Activated naive CD8-positive, alpha-beta T cell (primary cell): ENCODE results near the gene P2RX3.

Experiments
- H3K27ac Mint-ChIP-seq: one replicate; pipeline ENCODE4 v1.8.0; 2021; ENCODE audit warnings: mixed read lengths
- H3K27me3 Mint-ChIP-seq: one replicate; pipeline ENCODE4 v1.8.0; 2021; ENCODE audit warnings: mixed read lengths
- H3K36me3 Mint-ChIP-seq: one replicate; pipeline ENCODE4 v1.8.0; 2021; ENCODE audit warnings: mixed read lengths
- H3K4me1 Mint-ChIP-seq: one replicate; pipeline ENCODE4 v1.8.0; 2021; ENCODE audit warnings: low read depth, mixed read lengths
- H3K4me3 Mint-ChIP-seq: one replicate; pipeline ENCODE4 v1.8.0; 2021; ENCODE audit warnings: mild to moderate bottlenecking, mixed read lengths
- H3K9me3 Mint-ChIP-seq: one replicate; pipeline ENCODE4 v1.8.0; 2021; ENCODE audit warnings: low read depth, mixed read lengths

Gene P2RX3

DNA sequence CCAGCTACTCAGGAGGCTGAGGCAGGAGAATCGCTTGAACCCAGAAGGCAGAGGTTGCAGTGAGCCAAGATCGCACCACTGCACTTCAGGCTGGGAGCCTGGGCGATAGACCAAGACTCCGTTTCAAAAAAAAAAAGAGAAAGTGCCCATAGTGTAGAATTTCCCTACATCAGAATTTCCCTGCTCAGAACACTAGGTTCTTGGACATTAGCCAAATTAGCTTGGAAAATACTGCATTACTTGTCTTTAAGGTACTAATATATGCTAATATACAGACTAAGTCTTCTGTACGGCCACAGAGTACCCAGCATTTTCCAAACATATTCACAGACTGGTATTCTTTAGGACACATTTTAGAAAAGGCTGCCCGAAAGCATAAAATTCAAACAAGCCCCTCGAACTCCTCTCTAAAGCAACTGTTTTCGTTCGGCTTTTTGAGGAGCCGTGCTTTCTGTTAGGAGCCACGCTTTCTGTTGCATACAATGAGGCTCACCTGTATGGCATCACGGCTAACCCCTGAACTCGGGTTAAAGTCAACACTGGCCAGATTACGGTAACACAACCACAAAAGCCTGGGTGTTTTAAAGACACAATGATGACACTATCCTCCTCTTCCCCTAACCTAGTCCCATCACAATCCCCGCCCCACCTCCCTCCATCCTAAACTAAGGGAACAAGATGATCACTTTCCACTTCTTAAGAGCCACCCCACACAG lies 31.8 kb upstream of the P2RX3 start:
- Mint-ChIP-seq H3K4me3 (no peak overlapping the region), H3K36me3 (peaks cover 9% of the 10 kb centered on the region)

DNA sequence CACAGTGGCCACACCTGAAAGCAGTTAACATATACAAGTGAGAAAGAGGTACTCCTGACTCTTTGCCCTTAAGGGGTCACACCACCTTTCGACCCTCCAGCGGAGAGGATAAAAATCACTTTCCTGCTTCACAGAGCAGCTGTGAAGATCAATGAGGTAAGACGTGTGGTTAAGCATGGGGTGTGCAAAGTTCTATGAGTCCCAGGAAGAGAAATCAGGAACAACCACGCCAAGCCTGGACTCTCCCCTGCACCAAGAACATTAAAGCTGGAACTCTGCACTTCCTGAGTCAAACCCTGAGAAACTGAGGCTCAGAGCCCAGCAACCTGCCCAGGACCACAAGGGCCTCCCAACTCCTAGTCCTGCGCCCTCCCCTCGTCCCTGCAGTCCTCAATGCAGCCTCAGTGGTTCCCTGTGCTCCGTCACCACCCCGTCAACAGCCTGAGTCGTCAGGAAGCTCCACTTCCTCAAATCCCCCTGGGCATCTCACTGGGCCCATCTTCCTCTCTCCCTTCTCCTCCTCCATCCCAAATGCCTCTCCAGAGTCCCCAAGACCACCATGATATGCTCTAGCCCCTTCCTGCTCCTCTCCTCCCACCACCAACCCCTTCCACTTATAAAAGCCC lies 31.1 kb upstream of the P2RX3 start:
- Mint-ChIP-seq H3K27me3 (no peaks in the 10 kb centered on the region), H3K4me3 (no peak overlapping the region), H3K4me1 (peaks cover 12% of the 10 kb centered on the region), H3K9me3 (no peaks in the 10 kb centered on the region), H3K27ac (no peak overlapping the region), H3K36me3 (peaks cover 4% of the 10 kb centered on the region)

More for the DNA sequence above, 31.8 kb upstream of the P2RX3 start:
- H3K9me3 Mint-ChIP-seq: no peaks in the 10 kb centered on the region
- H3K27ac Mint-ChIP-seq: no peak overlapping the region
- H3K4me1 Mint-ChIP-seq: peaks cover 8% of the 10 kb centered on the region
- no peaks in the 10 kb centered on the region for H3K27me3 Mint-ChIP-seq

DNA sequence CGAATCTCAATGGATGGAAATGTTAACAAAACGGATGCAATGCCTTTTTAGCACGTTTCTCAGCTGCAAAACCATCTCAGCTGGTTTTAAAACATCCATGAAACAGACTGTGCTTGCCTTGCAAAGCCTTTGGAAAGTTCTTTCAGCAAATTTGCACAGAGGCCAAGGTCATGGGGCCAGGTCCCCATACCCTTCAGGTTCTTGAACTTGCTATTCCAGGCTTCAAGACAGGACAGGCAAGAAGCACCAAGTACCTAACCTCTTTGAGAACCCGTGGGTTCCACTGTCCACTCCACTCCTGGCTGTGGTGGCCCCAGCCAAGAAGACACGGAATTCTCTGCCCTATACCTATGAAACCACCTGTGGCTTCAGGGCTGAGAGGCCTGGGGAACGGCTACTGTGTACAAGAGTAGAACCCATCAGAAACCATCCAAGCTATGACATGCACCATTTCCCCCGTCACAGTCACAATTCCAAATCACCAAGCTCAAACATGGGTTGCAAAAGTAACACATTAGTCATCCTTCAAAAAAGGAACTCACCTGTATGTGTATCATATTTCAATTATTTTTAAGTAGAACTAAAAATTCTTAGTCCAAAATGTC lies 30.4 kb upstream of the P2RX3 start:
- no peak overlapping the region for H3K4me3 Mint-ChIP-seq

DNA sequence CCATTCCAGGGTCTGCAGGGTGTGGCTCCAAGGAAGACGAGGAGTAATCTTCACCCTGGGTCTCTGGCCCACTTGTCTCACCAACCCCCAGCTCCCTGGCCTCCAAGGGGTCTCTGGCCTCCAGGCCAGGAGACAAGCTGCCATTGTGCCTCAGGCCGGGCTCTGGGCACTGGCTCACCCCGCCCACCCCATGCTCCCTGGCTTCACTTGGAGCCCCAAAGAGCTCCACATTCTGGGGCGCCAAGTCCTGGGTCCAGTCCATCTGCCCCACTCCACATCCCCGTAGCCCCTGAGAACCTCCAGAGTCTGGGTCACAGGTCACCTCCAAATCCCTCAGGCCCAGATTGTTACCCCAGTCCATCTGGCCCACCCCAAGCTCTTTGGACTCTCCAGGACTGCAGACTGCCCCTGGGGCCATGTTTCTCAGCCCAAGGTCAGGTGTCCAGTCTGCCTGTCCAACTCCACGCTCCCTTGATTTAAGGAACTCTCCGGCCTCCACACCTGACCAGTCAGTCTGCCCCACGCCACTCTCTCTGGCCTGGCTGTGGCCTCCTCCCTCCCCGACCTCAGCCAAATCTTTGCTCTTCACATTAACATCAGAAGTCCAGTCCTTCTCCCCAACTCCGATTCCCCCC lies 29.6 kb upstream of the P2RX3 start:
- H3K9me3 Mint-ChIP-seq: no peaks in the 10 kb centered on the region
- peaks cover 15% of the 10 kb centered on the region for H3K4me1 Mint-ChIP-seq
- H3K27ac Mint-ChIP-seq: no peak overlapping the region
- H3K36me3 Mint-ChIP-seq: peaks cover 6% of the 10 kb centered on the region
- H3K27me3 Mint-ChIP-seq: no peaks in the 10 kb centered on the region
- H3K4me3 Mint-ChIP-seq: no peak overlapping the region

More for the DNA sequence above, 30.4 kb upstream of the P2RX3 start:
- Mint-ChIP-seq H3K27ac (no peak overlapping the region), H3K4me1 (peaks cover 15% of the 10 kb centered on the region), H3K27me3 (no peaks in the 10 kb centered on the region), H3K36me3 (peaks cover 6% of the 10 kb centered on the region), H3K9me3 (no peaks in the 10 kb centered on the region)

DNA sequence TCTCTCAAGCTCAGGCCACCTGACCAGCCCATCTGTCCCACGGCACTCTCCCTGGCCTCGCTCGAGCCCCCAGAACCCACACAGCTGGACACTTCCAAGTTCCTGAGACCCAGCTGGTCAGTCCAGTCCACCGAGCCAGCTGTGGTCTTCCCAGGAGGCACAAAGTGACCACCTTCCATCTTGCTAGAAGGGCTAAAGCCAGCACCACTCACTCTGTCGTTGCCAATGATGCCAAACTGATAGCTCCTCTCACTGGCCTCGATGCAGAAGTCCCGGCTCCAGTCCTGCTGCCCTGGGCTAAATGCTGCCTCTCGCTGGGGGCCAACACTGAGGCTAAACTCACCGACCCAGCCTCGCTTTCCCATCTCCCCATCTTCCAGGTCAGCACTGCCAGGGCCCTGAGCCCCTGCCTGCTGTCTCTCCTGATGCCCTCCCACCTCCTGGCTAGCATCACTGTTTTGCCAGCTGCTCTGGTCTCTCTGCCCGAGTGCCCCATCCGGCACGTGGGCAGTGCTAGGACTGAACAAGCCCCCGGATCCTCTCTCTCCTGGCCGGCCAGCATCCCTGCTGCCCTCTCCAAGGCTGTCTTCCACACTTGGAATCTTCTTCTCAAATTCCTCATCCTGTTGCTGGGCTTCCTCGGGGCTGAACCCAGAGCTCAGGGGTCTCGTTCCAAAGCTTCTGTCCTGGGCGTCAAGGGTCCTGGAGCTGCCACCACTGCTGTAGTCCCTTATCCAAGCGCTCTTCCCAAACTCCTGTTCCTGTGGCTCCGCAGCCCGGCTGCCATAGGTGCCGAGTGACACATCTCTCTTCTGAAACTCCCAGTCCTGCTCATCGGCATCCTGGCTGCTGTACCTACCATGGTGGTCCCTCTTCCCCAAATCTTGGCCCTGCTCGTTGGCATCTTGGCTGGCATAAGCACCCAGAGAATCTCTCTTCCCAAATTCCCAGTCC lies 28.8 kb upstream of the P2RX3 start:
- peaks cover 15% of the 10 kb centered on the region for H3K4me1 Mint-ChIP-seq
- H3K27ac Mint-ChIP-seq: no peak overlapping the region
- peaks cover 9% of the 10 kb centered on the region for H3K36me3 Mint-ChIP-seq
- H3K27me3 Mint-ChIP-seq: no peaks in the 10 kb centered on the region
- H3K9me3 Mint-ChIP-seq: no peaks in the 10 kb centered on the region
- H3K4me3 Mint-ChIP-seq: no peak overlapping the region

DNA sequence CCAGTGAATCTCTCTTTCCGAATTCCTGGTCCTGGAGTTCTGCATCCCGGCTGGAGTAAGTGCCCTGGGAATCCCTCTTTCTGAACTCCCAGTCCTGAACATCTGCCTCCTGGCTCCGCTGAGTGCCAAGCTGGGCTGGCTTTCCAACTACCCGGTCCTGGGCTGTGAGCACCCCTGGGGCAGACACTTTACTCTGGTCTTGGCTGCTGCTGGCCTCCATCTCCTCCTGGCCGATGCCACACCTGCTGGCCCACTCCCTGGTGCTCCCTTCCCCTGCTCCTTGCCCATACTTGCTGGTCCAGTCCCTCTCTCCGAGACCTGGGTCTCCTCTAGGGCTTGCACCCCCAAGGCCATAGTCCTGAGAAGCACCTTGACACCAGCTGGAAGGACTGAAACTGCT lies 28.1 kb upstream of the P2RX3 start:
- Mint-ChIP-seq H3K27ac (no peak overlapping the region), H3K4me1 (peaks cover 15% of the 10 kb centered on the region), H3K27me3 (no peaks in the 10 kb centered on the region), H3K4me3 (no peak overlapping the region), H3K9me3 (no peaks in the 10 kb centered on the region), H3K36me3 (peaks cover 9% of the 10 kb centered on the region)

DNA sequence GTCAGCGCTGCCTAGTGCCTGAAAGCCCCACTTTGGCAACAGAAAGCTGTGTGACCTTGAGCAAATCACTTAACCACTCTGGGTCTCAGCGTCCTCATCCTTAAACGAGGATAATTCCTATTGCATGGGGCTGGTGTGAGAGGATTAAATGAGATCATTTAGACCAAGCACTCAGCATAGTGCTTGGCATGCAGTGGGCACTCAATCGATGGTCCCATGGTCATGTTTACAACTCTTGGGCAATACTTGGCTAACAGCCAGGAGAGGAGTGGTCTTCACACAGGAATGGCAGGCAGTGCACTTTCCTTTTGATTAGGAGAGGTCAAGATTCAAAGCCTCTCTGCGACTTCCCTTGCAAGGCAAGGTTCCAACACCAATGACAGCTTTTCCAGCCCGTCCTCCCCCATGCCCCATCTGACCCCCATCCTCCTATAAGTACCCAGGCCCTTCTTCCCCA lies 27.5 kb upstream of the P2RX3 start:
- Mint-ChIP-seq H3K4me1 (peaks cover 15% of the 10 kb centered on the region), H3K27ac (no peak overlapping the region), H3K36me3 (peaks cover 9% of the 10 kb centered on the region), H3K9me3 (no peaks in the 10 kb centered on the region), H3K4me3 (peak overlapping the region; percentile 60), H3K27me3 (no peaks in the 10 kb centered on the region)

DNA sequence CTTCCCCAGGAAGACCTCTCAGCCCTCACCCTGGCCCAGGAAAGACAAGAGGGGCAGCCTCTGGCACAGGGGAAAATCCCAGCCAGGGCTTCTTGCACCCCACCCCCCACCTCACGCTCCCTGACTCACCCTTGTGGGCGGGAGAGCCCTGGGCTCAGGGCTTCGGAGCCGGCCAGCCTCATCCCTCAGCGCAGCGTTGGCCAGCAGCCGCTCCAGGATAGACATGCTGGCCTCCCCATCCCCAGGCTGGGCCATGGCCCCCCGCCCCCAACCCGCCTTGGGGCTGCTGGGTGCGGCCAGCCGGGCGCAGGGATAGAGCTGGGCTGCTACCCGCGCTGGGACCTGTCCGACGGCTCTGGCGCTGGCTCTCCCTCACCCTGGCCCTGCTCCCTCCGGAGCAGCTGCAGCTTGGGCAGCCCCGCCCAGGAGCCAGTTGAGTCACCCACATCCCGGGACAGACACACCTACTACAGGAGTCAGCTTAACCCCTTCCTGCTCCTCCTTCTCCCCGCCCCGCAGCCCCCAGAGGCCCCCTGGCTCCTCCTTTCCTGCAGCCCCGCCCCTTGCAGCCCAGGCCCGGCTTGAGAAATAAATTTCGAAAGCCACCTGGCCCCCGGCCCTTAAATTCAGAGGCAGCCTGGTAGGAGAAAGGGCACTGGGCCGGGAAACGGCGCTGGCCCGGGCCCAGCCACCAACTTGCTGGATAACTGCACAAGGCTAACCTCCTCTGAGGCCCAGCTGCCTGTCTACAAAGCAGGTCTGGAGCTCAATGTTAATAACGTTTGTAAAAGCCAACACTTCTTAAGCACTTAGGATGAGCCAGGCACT lies 26.8 kb upstream of the P2RX3 start:
- Mint-ChIP-seq H3K4me1 (peaks cover 15% of the 10 kb centered on the region), H3K27me3 (no peaks in the 10 kb centered on the region), H3K27ac (no peak overlapping the region), H3K36me3 (peaks cover 9% of the 10 kb centered on the region), H3K4me3 (peak overlapping the region; percentile 60), H3K9me3 (no peaks in the 10 kb centered on the region)

DNA sequence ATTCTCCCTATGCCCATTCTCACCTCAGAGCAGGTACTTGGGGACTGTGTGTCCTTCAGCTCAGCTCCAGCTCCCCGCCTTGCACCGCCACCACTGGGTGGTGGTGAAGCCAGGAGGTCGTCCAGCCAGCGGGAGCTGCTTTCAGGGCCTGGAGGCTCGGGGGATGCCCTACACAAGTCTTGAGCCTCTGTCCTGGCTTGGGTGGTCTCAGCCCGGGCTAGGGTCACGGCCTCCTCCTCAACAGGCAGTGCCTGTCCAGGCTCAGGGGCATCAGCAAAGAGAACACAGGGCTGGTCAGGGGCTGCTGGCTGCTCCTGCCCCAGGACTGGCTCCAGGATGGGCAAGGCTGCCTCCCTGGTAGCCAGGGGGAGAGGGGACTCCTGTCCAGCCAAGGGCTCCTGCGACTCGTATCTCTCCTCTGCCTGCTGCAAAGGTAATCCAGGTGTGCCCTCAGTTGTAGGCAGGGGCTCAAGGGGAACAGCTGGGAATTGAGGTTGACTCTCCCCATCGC lies 25.6 kb upstream of the P2RX3 start:
- Mint-ChIP-seq H3K9me3 (no peaks in the 10 kb centered on the region), H3K4me3 (peak overlapping the region; percentile 64), H3K27ac (no peak overlapping the region), H3K36me3 (peaks cover 9% of the 10 kb centered on the region), H3K4me1 (peaks cover 15% of the 10 kb centered on the region), H3K27me3 (no peaks in the 10 kb centered on the region)

DNA sequence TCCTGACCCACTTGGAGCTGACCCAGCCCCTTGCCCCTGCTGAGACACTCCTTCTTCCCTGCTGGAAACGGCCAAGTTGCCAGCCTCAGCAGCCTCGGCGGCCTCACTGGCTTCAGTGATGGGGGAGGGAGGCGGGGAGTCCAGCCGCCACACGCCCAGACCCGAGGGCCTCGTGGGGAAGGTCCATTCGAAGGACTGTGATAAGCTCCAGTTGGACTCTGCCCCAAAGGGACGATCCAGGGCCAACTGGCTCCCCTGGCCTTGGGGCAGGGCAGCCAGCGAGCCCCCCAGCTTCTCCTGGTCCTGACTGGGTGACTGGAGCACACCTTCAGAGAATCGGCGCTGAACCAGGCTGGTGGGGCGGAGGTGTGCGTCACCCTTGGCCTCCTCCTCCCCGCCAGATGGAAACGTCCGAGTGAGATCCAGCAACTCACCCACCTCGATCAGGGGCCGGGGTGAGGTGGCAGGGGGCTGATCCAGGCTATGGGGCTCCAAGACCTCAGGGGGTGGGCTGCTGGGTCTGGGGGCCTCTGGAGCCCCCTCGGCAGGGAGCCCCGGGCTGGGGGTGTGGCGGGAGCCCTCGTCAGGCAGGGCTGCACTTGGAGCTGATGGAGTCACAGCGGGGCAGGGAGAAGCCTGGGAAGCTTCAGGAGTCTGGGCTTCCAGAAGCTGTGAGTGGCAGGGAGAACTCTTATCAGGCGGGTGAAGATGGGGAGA lies 24.9 kb upstream of the P2RX3 start:
- Mint-ChIP-seq H3K27ac (no peak overlapping the region), H3K27me3 (no peaks in the 10 kb centered on the region), H3K9me3 (no peaks in the 10 kb centered on the region), H3K36me3 (peaks cover 10% of the 10 kb centered on the region), H3K4me3 (no peak overlapping the region), H3K4me1 (peaks cover 16% of the 10 kb centered on the region)

DNA sequence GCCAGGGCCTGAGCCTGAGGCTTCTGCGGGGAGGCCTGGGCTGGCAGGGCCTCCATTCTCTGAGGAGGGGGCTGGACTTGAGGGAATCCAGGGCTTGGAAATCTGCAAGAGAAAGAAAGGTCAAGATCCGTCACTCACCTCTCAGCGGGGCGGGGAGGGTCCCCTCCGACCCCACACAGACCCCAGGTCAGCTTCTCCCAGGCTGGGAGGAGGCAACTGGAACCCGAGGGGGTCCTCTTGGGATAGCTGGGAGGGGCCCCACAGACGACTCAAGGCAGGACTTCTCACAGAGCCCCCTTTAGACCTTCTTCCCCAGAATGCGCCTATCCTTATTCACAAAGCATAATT lies 24.4 kb upstream of the P2RX3 start:
- H3K36me3 Mint-ChIP-seq: peaks cover 9% of the 10 kb centered on the region

DNA sequence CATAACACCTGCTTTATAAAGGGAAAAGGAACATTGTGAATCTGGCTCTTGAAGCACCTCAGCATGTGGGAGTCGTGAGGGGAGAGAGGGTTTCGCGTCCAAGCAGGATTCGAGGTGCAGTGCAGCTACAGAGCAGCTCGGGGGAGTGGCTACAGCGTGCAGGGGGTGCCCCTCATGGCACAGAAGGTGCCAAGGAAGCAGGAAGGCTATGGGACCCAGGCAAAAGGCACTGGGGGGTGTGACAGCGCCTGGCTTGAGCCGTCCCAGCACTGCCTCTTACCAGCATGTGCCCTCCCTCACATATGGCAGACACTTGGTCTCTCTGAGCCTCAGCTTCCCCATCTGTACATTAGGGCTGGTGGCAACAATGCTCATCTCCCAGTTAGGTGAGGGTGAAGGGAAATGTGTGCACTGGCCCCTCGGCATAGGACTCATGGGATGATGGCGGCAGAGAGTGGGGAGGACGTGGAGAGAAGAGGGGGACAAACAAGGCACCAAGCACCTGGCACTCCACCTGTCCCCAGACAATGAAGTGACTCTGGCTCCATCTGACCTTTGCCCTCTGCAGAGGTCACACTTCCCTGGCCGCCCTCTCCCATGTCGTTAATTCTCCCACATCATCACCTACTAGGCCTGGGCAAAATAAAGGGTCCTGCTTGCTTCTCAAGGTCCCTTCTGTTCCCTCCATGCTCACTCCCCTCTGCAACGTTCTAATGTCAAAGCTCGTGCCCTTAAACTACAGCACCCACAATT lies 23.8 kb upstream of the P2RX3 start:
- no peak overlapping the region for H3K4me3 Mint-ChIP-seq
- H3K36me3 Mint-ChIP-seq: peaks cover 9% of the 10 kb centered on the region
- peaks cover 16% of the 10 kb centered on the region for H3K4me1 Mint-ChIP-seq
- H3K27me3 Mint-ChIP-seq: no peaks in the 10 kb centered on the region
- no peak overlapping the region for H3K27ac Mint-ChIP-seq
- no peaks in the 10 kb centered on the region for H3K9me3 Mint-ChIP-seq

More for the DNA sequence above, 24.4 kb upstream of the P2RX3 start:
- no peaks in the 10 kb centered on the region for H3K27me3 Mint-ChIP-seq
- no peak overlapping the region for H3K4me3 Mint-ChIP-seq
- no peak overlapping the region for H3K27ac Mint-ChIP-seq
- H3K9me3 Mint-ChIP-seq: no peaks in the 10 kb centered on the region
- H3K4me1 Mint-ChIP-seq: peaks cover 16% of the 10 kb centered on the region
